ENCODE data around the gene NTM. TPM values are rescaled to one million over a fixed set of nuclear protein-coding genes. Genes with fewer than 3 reads are reported as not detected.

Gene NTM
- total RNA-seq, 2 donors from 2014 or later: not detected

GRCh38 chr11:131465746-131466145, 95.3 kb downstream of the NTM start:
- ATAC-seq (no peak), DNase-seq (no peak)
- Mint-ChIP-seq H3K4me1 (no peaks in the 10 kb centered on the region), H3K27me3 (no peaks in the 10 kb centered on the region), H3K4me3 (no peak overlapping the region), H3K36me3 (ENCODE audit: low read depth) (no peaks in the 10 kb centered on the region), H3K27ac (no peak overlapping the region)
- no peaks in the 10 kb centered on the region for H3K9me3 ChIP-seq (ENCODE audit: control insufficient read depth, low read length, poor library complexity, severe bottlenecking)

- ATAC-seq: no peak
- Mint-ChIP-seq H3K27me3 (no peaks in the 10 kb centered on the region), H3K4me3 (no peak overlapping the region), H3K4me1 (no peaks in the 10 kb centered on the region), H3K27ac (no peak overlapping the region), H3K36me3 (ENCODE audit: low read depth) (no peaks in the 10 kb centered on the region)
- H3K9me3 ChIP-seq (ENCODE audit: control insufficient read depth, low read length, poor library complexity, severe bottlenecking): no peaks in the 10 kb centered on the region
- DNase-seq: no peak
Observed at GRCh38 chr11:131467645-131468394, 97.4 kb downstream of the NTM start.

- DNase-seq: no peak
- Mint-ChIP-seq H3K4me3 (no peak overlapping the region), H3K27ac (no peak overlapping the region), H3K27me3 (no peaks in the 10 kb centered on the region), H3K36me3 (ENCODE audit: low read depth) (no peaks in the 10 kb centered on the region), H3K4me1 (no peaks in the 10 kb centered on the region)
- ATAC-seq: no peak
- H3K9me3 ChIP-seq (ENCODE audit: control insufficient read depth, low read length, poor library complexity, severe bottlenecking): no peaks in the 10 kb centered on the region
Observed at GRCh38 chr11:131468565-131468964, 98.2 kb downstream of the NTM start.

- ATAC-seq: no peak
- H3K4me3 Mint-ChIP-seq: no peak overlapping the region
- no peaks in the 10 kb centered on the region for H3K4me1 Mint-ChIP-seq
- H3K36me3 Mint-ChIP-seq (ENCODE audit: low read depth): no peaks in the 10 kb centered on the region
- no peak for DNase-seq
- no peaks in the 10 kb centered on the region for H3K9me3 ChIP-seq (ENCODE audit: control insufficient read depth, low read length, poor library complexity, severe bottlenecking)
- no peak overlapping the region for H3K27ac Mint-ChIP-seq
- no peaks in the 10 kb centered on the region for H3K27me3 Mint-ChIP-seq
Observed at GRCh38 chr11:131470216-131470925, 100.0 kb downstream of the NTM start.

GRCh38 chr11:131471976-131472375, 101.6 kb downstream of the NTM start:
- H3K27me3 Mint-ChIP-seq: no peaks in the 10 kb centered on the region
- no peaks in the 10 kb centered on the region for H3K9me3 ChIP-seq (ENCODE audit: control insufficient read depth, low read length, poor library complexity, severe bottlenecking)
- no peak overlapping the region for H3K4me3 Mint-ChIP-seq
- ATAC-seq: no peak
- no peaks in the 10 kb centered on the region for H3K36me3 Mint-ChIP-seq (ENCODE audit: low read depth)
- no peak overlapping the region for H3K27ac Mint-ChIP-seq
- DNase-seq: no peak
- no peaks in the 10 kb centered on the region for H3K4me1 Mint-ChIP-seq

- H3K4me3 Mint-ChIP-seq: no peak overlapping the region
- no peak for ATAC-seq
- H3K36me3 Mint-ChIP-seq (ENCODE audit: low read depth): no peaks in the 10 kb centered on the region
- no peaks in the 10 kb centered on the region for H3K27me3 Mint-ChIP-seq
- DNase-seq: no peak
- H3K9me3 ChIP-seq (ENCODE audit: control insufficient read depth, low read length, poor library complexity, severe bottlenecking): no peaks in the 10 kb centered on the region
- no peaks in the 10 kb centered on the region for H3K4me1 Mint-ChIP-seq
- H3K27ac Mint-ChIP-seq: no peak overlapping the region
Observed at GRCh38 chr11:131474947-131475346, 104.5 kb downstream of the NTM start.

GRCh38 chr11:131476266-131476665, 105.9 kb downstream of the NTM start:
- no peak overlapping the region for H3K4me3 Mint-ChIP-seq
- H3K36me3 Mint-ChIP-seq (ENCODE audit: low read depth): no peaks in the 10 kb centered on the region
- H3K4me1 Mint-ChIP-seq: no peaks in the 10 kb centered on the region
- H3K27me3 Mint-ChIP-seq: no peaks in the 10 kb centered on the region
- ATAC-seq (no peak), DNase-seq (no peak)
- H3K9me3 ChIP-seq (ENCODE audit: control insufficient read depth, low read length, poor library complexity, severe bottlenecking): peaks cover 2% of the 10 kb centered on the region
- no peak overlapping the region for H3K27ac Mint-ChIP-seq

GRCh38 chr11:131478341-131478740, 107.9 kb downstream of the NTM start:
- DNase-seq (no peak), ATAC-seq (no peak)
- peaks cover 2% of the 10 kb centered on the region for H3K9me3 ChIP-seq (ENCODE audit: control insufficient read depth, low read length, poor library complexity, severe bottlenecking)
- no peaks in the 10 kb centered on the region for H3K4me1 Mint-ChIP-seq
- no peak overlapping the region for H3K4me3 Mint-ChIP-seq
- no peaks in the 10 kb centered on the region for H3K27me3 Mint-ChIP-seq
- H3K27ac Mint-ChIP-seq: no peak overlapping the region
- no peaks in the 10 kb centered on the region for H3K36me3 Mint-ChIP-seq (ENCODE audit: low read depth)

GRCh38 chr11:131481303-131481702, 110.9 kb downstream of the NTM start:
- ATAC-seq (no peak), DNase-seq (no peak)
- no peaks in the 10 kb centered on the region for H3K36me3 Mint-ChIP-seq (ENCODE audit: low read depth)
- no peak overlapping the region for H3K4me3 Mint-ChIP-seq
- H3K27me3 Mint-ChIP-seq: no peaks in the 10 kb centered on the region
- H3K9me3 ChIP-seq (ENCODE audit: control insufficient read depth, low read length, poor library complexity, severe bottlenecking): peaks cover 4% of the 10 kb centered on the region
- no peaks in the 10 kb centered on the region for H3K4me1 Mint-ChIP-seq
- H3K27ac Mint-ChIP-seq: no peak overlapping the region

- no peak for ATAC-seq
- Mint-ChIP-seq H3K4me1 (no peaks in the 10 kb centered on the region), H3K27ac (no peak overlapping the region), H3K36me3 (ENCODE audit: low read depth) (no peaks in the 10 kb centered on the region), H3K4me3 (no peak overlapping the region), H3K27me3 (no peaks in the 10 kb centered on the region)
- peaks cover 4% of the 10 kb centered on the region for H3K9me3 ChIP-seq (ENCODE audit: control insufficient read depth, low read length, poor library complexity, severe bottlenecking)
- no peak for DNase-seq
Observed at GRCh38 chr11:131481971-131482370, 111.6 kb downstream of the NTM start.

- H3K36me3 Mint-ChIP-seq (ENCODE audit: low read depth): no peaks in the 10 kb centered on the region
- DNase-seq (no peak), ATAC-seq (no peak)
- no peaks in the 10 kb centered on the region for H3K4me1 Mint-ChIP-seq
- H3K27ac Mint-ChIP-seq: no peak overlapping the region
- H3K27me3 Mint-ChIP-seq: no peaks in the 10 kb centered on the region
- no peak overlapping the region for H3K4me3 Mint-ChIP-seq
- H3K9me3 ChIP-seq (ENCODE audit: control insufficient read depth, low read length, poor library complexity, severe bottlenecking): peaks cover 4% of the 10 kb centered on the region
Observed at GRCh38 chr11:131483453-131483852, 113.0 kb downstream of the NTM start.

GRCh38 chr11:131483877-131484276, 113.5 kb downstream of the NTM start:
- Mint-ChIP-seq H3K27me3 (no peaks in the 10 kb centered on the region), H3K36me3 (ENCODE audit: low read depth) (no peaks in the 10 kb centered on the region), H3K27ac (no peak overlapping the region), H3K4me1 (no peaks in the 10 kb centered on the region), H3K4me3 (no peak overlapping the region)
- peaks cover 4% of the 10 kb centered on the region for H3K9me3 ChIP-seq (ENCODE audit: control insufficient read depth, low read length, poor library complexity, severe bottlenecking)
- ATAC-seq (no peak), DNase-seq (no peak)

- ATAC-seq (no peak), DNase-seq (no peak)
- Mint-ChIP-seq H3K4me1 (no peaks in the 10 kb centered on the region), H3K27me3 (no peaks in the 10 kb centered on the region), H3K27ac (no peak overlapping the region), H3K36me3 (ENCODE audit: low read depth) (no peaks in the 10 kb centered on the region), H3K4me3 (no peak overlapping the region)
- H3K9me3 ChIP-seq (ENCODE audit: control insufficient read depth, low read length, poor library complexity, severe bottlenecking): peaks cover 3% of the 10 kb centered on the region
Observed at GRCh38 chr11:131486100-131486499, 115.7 kb downstream of the NTM start.

All from T-helper 17 cell (primary cell).